Upper lobe of left lung (tissue), 4 donors: ENCODE measurements around the gene FAM13A.

Source experiments
- CTCF ChIP-seq, 6 experiments: fragments of 450-650 bp in 4 of 6; fragments of 200-600 bp in 2 of 6; sonication (generic) in 2 of 6; IDR thresholded peaks; one replicate each; pipeline ENCODE4 v1.5.1; 2016 to 2019; ENCODE audit warnings: antibody characterized with exemption in 6 of 6
- EP300 ChIP-seq, 4 donors: sonication (generic); formaldehyde crosslinking; IDR thresholded peaks; one replicate each; pipeline ENCODE4 v1.5.1; 2017; ENCODE audit warnings: antibody characterized with exemption in 4 of 4, control low read depth in 2 of 4
- POLR2AphosphoS5 ChIP-seq, 2 donors: sonication (generic); formaldehyde crosslinking; IDR thresholded peaks; one replicate each; pipeline ENCODE4 v1.5.1; 2017; ENCODE audit warnings: antibody characterized with exemption in 2 of 2

- no peak for TF ChIP-seq CTCF (IDR thresholded peaks at IDR 0.05)
- no peak for TF ChIP-seq POLR2AphosphoS5 (IDR thresholded peaks at IDR 0.05)
- TF ChIP-seq EP300 (IDR thresholded peaks at IDR 0.05), result no peak
Measured at GRCh38 chr4:89072921-89073320, 15.9 kb upstream of the FAM13A start.
